ENCODE data around the gene DOCK2.

DNA sequence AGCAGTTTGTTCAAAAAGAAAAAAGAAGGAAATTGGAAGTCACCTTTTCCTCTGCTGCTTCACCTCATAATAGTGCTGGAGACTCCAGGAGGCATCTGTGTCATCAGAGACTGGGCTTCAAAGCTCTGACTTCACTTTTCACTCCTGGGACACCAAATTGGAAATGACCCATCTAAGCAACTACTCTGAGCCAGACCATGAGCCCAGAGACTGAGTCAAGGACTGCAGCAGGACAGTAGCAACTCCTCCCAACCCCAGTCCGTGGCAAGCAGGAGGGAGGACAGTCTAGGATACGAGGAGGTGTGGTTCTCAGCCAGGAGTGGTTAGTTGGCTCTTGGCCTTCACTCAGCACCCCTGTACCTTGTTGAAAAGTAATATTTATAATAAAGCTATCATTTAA is 211.7 kb downstream of the DOCK2 start:
- TF ChIP-seq, protein P1, sequence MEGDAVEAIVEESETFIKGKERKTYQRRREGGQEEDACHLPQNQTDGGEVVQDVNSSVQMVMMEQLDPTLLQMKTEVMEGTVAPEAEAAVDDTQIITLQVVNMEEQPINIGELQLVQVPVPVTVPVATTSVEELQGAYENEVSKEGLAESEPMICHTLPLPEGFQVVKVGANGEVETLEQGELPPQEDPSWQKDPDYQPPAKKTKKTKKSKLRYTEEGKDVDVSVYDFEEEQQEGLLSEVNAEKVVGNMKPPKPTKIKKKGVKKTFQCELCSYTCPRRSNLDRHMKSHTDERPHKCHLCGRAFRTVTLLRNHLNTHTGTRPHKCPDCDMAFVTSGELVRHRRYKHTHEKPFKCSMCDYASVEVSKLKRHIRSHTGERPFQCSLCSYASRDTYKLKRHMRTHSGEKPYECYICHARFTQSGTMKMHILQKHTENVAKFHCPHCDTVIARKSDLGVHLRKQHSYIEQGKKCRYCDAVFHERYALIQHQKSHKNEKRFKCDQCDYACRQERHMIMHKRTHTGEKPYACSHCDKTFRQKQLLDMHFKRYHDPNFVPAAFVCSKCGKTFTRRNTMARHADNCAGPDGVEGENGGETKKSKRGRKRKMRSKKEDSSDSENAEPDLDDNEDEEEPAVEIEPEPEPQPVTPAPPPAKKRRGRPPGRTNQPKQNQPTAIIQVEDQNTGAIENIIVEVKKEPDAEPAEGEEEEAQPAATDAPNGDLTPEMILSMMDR (IDR thresholded peaks at IDR 0.05), result no peak
- TF ChIP-seq EZH2 (IDR thresholded peaks at IDR 0.05; ENCODE audit: borderline replicate concordance, insufficient read depth, low read depth, low read length, poor library complexity, severe bottlenecking), result no peak
